Ishikawa (cell line): ENCODE measurements around the gene RNU7-1.

ENCODE experiments used
- CEBPB ChIP-seq: IDR thresholded peaks from 2 replicates; pipeline ENCODE4 v1.6.1; 2012
- CREB1 ChIP-seq: IDR thresholded peaks from 2 replicates; pipeline ENCODE4 v1.6.1; 2012; ENCODE audit warnings: low read depth
- EGR1 ChIP-seq: IDR thresholded peaks from 2 replicates; pipeline ENCODE4 v1.6.1; 2012
- EP300 ChIP-seq: IDR thresholded peaks from 2 replicates; pipeline ENCODE4 v1.6.1; 2012; ENCODE audit warnings: borderline replicate concordance
- FOXM1 ChIP-seq: IDR thresholded peaks from 2 replicates; pipeline ENCODE4 v1.6.1; 2012; ENCODE audit warnings: low read depth, borderline replicate concordance
- MAX ChIP-seq: IDR thresholded peaks from 2 replicates; pipeline ENCODE4 v1.6.1; 2012
- NFIC ChIP-seq: IDR thresholded peaks from 2 replicates; pipeline ENCODE4 v1.6.1; 2012
- RAD21 ChIP-seq: IDR thresholded peaks from 2 replicates; pipeline ENCODE4 v1.6.1; 2012; ENCODE audit warnings: low read depth
- REST ChIP-seq: IDR thresholded peaks from 2 replicates; pipeline ENCODE4 v1.6.1; 2012; ENCODE audit warnings: low read depth, mild to moderate bottlenecking
- TAF1 ChIP-seq: IDR thresholded peaks from 2 replicates; pipeline ENCODE4 v1.6.1; 2012; ENCODE audit warnings: low read depth, mild to moderate bottlenecking
- TCF12 ChIP-seq: IDR thresholded peaks from 2 replicates; pipeline ENCODE4 v1.6.1; 2012; ENCODE audit warnings: low read depth
- TEAD4 ChIP-seq: IDR thresholded peaks from 2 replicates; pipeline ENCODE4 v1.6.1; 2012
- USF1 ChIP-seq: IDR thresholded peaks from 2 replicates; pipeline ENCODE4 v1.6.1; 2012
- YY1 ChIP-seq: IDR thresholded peaks from 2 replicates; pipeline ENCODE4 v1.6.1; 2012; ENCODE audit warnings: low read depth
- ZBTB7A ChIP-seq: IDR thresholded peaks from 2 replicates; pipeline ENCODE4 v1.6.1; 2012; ENCODE audit warnings: low read depth

Gene RNU7-1

GRCh38 chr12:6970096-6970527 is 26.5 kb downstream of the RNU7-1 start:
- no peak for TF ChIP-seq EP300
- TF ChIP-seq TCF12: no peak
- no peak for TF ChIP-seq FOXM1
- TF ChIP-seq YY1: 0 out of 2 replicates have a peak, but pooled peaks have one; percentile 66
- TF ChIP-seq RAD21: no peak
- TF ChIP-seq TEAD4: no peak
- no peak for TF ChIP-seq EGR1
- no peak for TF ChIP-seq CEBPB

GRCh38 chr12:6974180-6974579 is 30.6 kb downstream of the RNU7-1 start:
- TF ChIP-seq CEBPB (no peak), EGR1 (no peak), NFIC (no peak), TAF1 (no peak), USF1 (no peak), REST (no peak), TCF12 (no peak), FOXM1 (no peak), YY1 (no peak), ZBTB7A (no peak), MAX (no peak), CREB1 (no peak), RAD21 (no peak), TEAD4 (no peak), EP300 (no peak)

- TF ChIP-seq ZBTB7A (no peak), CREB1 (no peak), TAF1 (no peak)
Measured at GRCh38 chr12:6975297-6976032, 31.8 kb downstream of the RNU7-1 start.

- TF ChIP-seq ZBTB7A: no peak
Measured at GRCh38 chr12:6977653-6978052, 34.0 kb downstream of the RNU7-1 start.

GRCh38 chr12:6978188-6978587 is 34.6 kb downstream of the RNU7-1 start:
- no peak for TF ChIP-seq REST
- TF ChIP-seq EP300: no peak
- no peak for TF ChIP-seq FOXM1
- TF ChIP-seq TCF12: no peak

- TF ChIP-seq USF1 (no peak), MAX (no peak), YY1 (no peak), EP300 (no peak), EGR1 (no peak), TEAD4 (no peak), CEBPB (no peak), TAF1 (no peak), RAD21 (no peak), REST (no peak), CREB1 (no peak), TCF12 (no peak), NFIC (no peak), FOXM1 (no peak), ZBTB7A (no peak)
Measured at GRCh38 chr12:6978611-6979011, 35.0 kb downstream of the RNU7-1 start.
